Stimulated activated CD4-positive, alpha-beta T cell treated with anti-CD3 and anti-CD28 coated beads, TNF-alpha, amount 100 ng/mL, for 1 hour (primary cell): ENCODE results near the gene KLHL8.
"Not testable (repeated sequence)": the region's sequence is repeated elsewhere in the genome, so short reads cannot be mapped to it uniquely, and the experiment has no call there.

Source experiments
- DNase-seq, 3 donors: peaks; one replicate each; pipeline ENCODE4 v3.0.0-alpha.2; 2020; ENCODE audit warnings: low read depth in 3 of 3, low spot score in 1 of 3

Gene KLHL8

GRCh38 chr4:87180767-87181166 lies 39.7 kb downstream of the KLHL8 start:
- DNase-seq, result no peak

DNA sequence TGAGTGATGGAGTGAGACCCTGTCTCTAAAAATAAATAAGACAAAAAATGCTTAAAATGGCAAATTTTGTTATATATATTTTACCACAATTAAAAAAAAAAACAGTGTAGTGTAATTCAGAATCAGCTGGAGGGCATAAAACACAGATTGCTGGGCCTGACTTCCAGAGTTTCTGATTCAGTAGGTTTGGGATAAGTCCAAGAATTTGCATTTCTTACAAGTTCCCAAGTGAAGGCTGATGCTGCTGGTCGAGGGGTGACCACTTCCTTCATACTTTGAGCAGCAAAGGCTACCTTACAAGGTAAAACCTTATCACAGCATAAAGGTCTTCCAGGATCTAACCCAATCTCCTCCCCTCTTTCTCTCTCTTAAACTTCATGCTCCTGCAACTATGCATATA lies 40.7 kb downstream of the KLHL8 start:
- DNase-seq, result no peak

GRCh38 chr4:87174672-87175071 lies 45.7 kb downstream of the KLHL8 start:
- DNase-seq, result no peak

DNA sequence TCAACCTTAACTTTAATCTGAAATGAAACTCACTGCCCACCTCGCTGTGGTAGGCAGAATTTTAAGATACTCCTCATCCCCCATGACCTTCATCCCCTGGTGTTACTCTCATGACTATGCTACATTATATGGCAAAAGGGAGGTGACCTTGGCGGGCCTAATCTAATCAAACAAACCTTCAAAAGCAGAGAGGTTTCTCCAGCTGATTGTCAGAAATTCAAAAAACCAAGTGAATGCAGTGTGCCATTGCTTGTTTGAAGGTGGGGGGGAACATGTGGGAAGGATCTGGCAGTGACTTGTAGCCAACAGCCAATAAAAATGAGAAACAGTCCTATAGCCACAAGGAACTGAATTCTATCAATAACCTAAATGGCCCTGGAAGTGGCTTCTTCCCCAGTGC lies 48.5 kb downstream of the KLHL8 start:
- no peak for DNase-seq

GRCh38 chr4:87166296-87166854 lies 54.0 kb downstream of the KLHL8 start:
- DNase-seq, result no peak

GRCh38 chr4:87165892-87166291 lies 54.5 kb downstream of the KLHL8 start:
- DNase-seq, result no peak

GRCh38 chr4:87153078-87153870 lies 67.1 kb downstream of the KLHL8 start:
- DNase-seq, result no peak

DNA sequence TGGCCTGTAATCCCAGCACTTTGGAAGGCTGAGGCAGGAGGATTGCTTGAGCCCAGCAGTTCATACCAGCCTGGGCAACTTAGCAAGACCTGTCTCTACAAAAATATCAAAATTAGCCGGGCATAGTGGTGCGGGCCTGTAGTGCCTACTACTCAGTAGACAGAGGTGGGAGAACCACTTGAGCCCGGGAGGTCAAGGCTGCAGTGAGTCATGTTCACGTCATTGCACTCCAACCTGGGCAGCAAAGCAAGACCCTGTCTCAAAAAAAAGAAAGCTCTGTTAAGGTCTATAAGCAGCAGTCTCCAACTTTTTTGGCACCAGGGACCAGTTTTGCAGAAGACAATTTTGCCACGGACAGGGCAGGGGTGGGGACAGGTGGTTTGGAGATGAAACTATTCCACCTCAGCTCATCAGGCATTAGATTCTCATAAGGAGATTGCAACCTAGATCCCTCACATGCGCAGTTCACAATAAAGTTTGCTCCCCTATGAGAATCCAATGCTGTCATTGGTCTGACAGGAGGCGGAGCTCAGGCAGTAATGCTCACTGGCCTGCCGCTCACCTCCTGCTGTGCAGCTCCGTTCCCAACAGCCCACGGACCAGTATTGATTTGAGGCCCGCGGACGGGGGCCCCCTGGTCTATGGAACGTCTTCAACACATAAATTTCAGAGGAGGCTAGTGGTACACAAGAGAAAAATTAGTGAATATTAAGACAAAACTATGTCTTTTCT lies 67.9 kb downstream of the KLHL8 start:
- no peak for DNase-seq

DNA sequence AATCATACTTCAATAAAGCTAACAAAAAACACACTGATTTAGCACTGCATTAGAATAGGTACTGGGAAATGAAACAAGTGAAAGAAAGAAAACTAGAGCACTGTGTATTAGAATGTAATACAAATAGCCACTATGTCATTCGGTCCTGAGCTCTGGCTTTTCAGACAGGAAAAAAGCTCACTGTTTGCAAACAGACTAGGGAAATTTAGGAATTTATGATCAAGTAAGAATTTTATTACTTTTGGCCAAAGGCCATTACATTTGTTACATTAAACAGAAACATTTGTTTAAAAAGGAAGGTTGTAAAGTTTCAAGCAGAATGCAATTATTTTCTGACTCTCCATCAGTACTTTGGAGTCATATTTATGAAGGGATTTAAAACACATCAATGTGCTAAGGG lies 68.7 kb downstream of the KLHL8 start:
- no peak for DNase-seq

- peak in 2 of 3 donors; percentile 6 to 19 for DNase-seq
These were observed 69.7 kb downstream of the KLHL8 start for GRCh38 chr4:87150498-87151261.

DNA sequence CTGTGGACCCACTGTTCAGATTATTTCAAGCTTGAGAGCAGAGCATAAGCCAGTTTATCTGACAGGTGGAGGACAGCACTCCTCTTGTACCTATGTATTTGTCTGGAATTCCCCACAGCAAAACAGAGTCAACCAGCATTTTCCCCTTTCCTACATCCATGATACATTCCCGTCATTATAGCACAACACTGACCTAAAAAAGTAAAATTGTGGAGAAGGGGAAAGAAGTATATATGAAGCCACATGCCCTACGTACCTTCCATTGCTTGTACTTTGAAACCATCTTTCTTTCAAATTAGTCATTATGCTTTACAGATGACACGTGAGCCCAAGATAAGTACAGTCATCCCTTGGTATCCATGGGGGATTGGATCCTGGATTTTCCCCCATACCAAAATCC lies 73.3 kb downstream of the KLHL8 start:
- DNase-seq, result no peak

GRCh38 chr4:87145934-87146333 lies 74.5 kb downstream of the KLHL8 start:
- not testable (repeated sequence) for DNase-seq

- no peak for DNase-seq
These were observed 76.1 kb downstream of the KLHL8 start for GRCh38 chr4:87144356-87144755.

GRCh38 chr4:87141428-87141827 lies 79.0 kb downstream of the KLHL8 start:
- DNase-seq, result no peak

GRCh38 chr4:87134122-87134521 lies 86.3 kb downstream of the KLHL8 start:
- no peak for DNase-seq

GRCh38 chr4:87133183-87133582 lies 87.2 kb downstream of the KLHL8 start:
- no peak for DNase-seq

GRCh38 chr4:87132035-87132434 lies 88.4 kb downstream of the KLHL8 start:
- no peak for DNase-seq

DNA sequence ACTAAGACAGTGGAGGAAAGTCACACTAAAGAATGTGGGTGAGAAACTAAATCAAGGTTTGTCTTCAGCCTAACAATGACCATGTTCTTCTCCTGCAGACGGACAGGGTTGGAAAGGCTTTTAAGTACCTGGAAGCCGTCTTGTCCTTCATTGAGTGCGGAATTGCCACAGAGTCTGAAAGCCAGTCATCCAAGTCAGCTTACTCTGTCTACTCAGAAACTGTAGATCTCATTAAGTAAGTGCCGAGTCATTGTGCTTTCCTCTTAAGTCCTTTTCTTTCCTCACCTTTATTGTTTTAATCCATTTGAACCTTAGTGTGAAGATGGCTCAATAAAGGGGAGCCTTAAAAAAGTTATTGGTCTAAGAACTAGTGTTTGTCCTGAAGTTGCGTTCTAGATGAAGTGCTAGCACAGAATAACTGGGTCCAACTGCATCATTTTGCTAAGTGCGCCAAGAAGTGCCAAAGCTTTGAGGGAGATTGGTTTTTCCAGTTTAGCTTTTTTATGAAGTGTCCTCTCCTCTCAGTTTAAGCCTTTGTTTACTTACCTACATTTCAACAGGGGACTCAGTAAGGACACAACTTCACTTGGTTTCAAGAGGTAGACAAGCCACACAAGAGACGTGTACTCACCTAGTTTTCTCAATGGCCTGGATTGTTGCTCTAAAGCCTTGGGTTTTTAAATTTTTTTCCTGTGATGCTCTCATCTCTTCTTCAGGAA lies 89.3 kb downstream of the KLHL8 start:
- DNase-seq, result no peak

DNA sequence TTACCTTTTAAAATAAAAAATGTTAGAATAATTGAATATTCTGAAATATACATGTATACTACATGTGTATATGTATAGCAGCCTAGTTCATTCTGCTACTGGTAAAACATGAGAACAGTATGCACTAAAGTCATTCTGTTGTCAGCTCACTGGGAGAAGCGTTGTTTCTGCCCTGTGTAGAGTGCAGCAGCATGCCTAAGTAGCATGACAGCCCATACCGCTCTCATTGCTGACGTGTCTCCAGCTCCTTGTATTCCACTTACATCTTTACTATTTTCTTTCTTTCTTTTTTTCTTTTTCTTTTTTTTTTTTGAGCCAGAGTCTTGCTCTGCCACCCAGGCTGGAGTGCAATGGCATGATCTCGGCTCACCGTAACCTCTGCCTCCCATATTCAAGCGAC lies 90.7 kb downstream of the KLHL8 start:
- no peak for DNase-seq

DNA sequence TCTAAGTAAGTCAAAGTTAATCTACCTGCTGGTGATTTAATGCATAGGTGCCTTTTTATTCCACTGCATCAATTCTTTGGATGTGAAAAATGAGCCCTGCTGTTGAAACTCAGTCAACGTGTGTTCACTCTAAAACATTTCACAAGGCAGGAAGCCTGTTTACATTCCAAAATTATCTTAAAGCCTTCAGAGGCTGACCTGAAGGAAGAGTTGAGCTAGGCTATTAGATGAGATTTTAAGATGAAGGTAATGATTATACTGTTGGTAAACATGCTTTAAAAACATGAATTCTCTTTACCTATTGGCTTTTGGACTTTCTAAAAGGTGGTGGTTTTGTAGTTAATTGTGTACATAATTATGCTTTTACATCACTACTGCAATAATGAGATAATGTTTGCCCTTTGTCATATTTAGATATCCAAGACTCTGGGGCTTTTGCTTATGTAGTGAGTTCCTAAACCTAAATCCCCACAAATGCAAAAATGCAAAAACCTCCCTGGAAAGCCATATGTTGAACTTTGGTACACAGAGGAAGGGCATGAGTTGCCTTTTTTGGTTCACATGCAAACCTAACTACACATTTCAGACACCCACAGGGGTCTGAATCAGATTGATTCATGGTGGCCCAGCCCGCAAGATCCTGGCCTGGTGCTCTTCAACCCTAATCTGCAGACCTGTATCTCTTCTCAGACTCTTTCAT lies 92.3 kb downstream of the KLHL8 start:
- no peak for DNase-seq
